Subcutaneous abdominal adipose tissue (tissue), 5 donors: ENCODE data around the gene KCNQ1.

ENCODE experiments used
- H3K27ac ChIP-seq: one replicate; pipeline ENCODE4 v1.7.0; 2013; ENCODE audit warnings: low read depth, mild to moderate bottlenecking, inconsistent platforms, low read length, moderate library complexity
- H3K27me3 ChIP-seq, 5 donors: one replicate each; pipeline ENCODE4 v1.7.0; 2013; ENCODE audit warnings: low read length in 5 of 5, inconsistent platforms in 1 of 5; ENCODE audit not compliant: control insufficient read depth in 5 of 5, insufficient read depth in 4 of 5
- H3K36me3 ChIP-seq, 5 donors: one replicate each; pipeline ENCODE4 v1.7.0; 2013; ENCODE audit warnings: low read length in 5 of 5; ENCODE audit not compliant: control insufficient read depth in 5 of 5, insufficient read depth in 5 of 5
- H3K4me1 ChIP-seq, 5 donors: one replicate each; pipeline ENCODE4 v1.7.0; 2013; ENCODE audit warnings: low read length in 5 of 5, mild to moderate bottlenecking in 3 of 5, moderate library complexity in 1 of 5; ENCODE audit not compliant: control insufficient read depth in 5 of 5, insufficient read depth in 5 of 5
- H3K4me3 ChIP-seq, 5 donors: one replicate each; pipeline ENCODE4 v1.7.0; 2013; ENCODE audit warnings: low read length in 5 of 5, low read depth in 1 of 5
- H3K9ac ChIP-seq, 5 donors: one replicate each; pipeline ENCODE4 v1.7.0; 2013; ENCODE audit warnings: low read length in 5 of 5, mild to moderate bottlenecking in 4 of 5, moderate library complexity in 3 of 5
- H3K9me3 ChIP-seq, 5 donors: one replicate each; pipeline ENCODE4 v1.7.0; 2013; ENCODE audit warnings: low read length in 5 of 5; ENCODE audit not compliant: control insufficient read depth in 5 of 5
- donor health status: healthy.
- donor health status: healthy.
- donor health status: healthy.
- donor health status: healthy.
- donor health status: healthy.

KCNQ1 gene

DNA sequence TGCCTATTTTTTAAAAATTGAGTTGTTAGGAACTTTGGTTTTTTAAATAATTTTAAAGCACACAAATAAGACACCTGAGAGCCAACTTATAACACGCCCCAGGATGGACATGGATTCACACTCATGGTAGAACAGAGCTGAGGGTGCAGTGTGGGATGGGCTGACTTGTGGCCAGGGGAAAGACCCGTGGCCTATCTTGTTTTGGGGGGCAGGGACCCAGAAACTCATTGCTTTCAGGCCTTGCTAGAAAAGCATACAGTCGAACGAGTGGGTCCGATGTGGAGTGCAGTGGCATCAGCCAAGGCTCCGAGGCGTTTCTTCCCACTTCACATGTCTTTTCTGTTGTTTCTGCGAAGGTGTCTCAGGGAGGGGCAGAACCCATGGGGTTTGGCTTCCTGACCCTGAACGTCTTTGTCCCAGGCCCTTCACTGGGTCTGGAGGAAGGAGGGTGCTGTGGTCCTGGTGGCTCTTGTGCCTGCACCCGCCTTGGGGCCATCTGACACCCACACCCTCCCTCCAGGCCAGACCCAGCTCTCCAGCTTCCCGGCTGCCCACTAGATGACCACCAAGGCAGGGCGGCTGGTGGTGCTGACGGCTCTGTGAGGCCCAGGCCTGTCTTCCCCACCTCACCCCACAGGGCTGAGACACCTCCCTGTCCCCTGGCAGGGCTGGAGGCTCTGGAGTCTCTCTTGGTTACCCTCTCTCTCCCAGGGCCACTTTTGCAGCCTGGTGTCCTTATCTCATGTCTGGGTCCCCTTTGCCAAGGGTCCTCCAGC lies 120.8 kb downstream of the KCNQ1 start:
- no peak overlapping the region for H3K4me3 ChIP-seq
- H3K9ac ChIP-seq: no peak overlapping the region
- peaks cover 0 to 2% (median 0%) of the 10 kb centered on the region in 5 donors for H3K27me3 ChIP-seq
- H3K36me3 ChIP-seq: no peaks in the 10 kb centered on the region
- H3K27ac ChIP-seq: no peak overlapping the region
- peaks cover 0 to 3% (median 0%) of the 10 kb centered on the region in 5 donors for H3K4me1 ChIP-seq
- peaks cover 0 to 2% (median 0%) of the 10 kb centered on the region in 5 donors for H3K9me3 ChIP-seq

- no peaks in the 10 kb centered on the region for H3K27me3 ChIP-seq
- no peak overlapping the region for H3K9ac ChIP-seq
- no peak overlapping the region for H3K4me3 ChIP-seq
- no peaks in the 10 kb centered on the region for H3K36me3 ChIP-seq
- no peaks in the 10 kb centered on the region for H3K4me1 ChIP-seq
- H3K9me3 ChIP-seq: peaks cover 0 to 2% (median 0%) of the 10 kb centered on the region in 5 donors
- H3K27ac ChIP-seq: no peak overlapping the region
These were observed 121.6 kb downstream of the KCNQ1 start for GRCh38 chr11:2566223-2567025.

DNA sequence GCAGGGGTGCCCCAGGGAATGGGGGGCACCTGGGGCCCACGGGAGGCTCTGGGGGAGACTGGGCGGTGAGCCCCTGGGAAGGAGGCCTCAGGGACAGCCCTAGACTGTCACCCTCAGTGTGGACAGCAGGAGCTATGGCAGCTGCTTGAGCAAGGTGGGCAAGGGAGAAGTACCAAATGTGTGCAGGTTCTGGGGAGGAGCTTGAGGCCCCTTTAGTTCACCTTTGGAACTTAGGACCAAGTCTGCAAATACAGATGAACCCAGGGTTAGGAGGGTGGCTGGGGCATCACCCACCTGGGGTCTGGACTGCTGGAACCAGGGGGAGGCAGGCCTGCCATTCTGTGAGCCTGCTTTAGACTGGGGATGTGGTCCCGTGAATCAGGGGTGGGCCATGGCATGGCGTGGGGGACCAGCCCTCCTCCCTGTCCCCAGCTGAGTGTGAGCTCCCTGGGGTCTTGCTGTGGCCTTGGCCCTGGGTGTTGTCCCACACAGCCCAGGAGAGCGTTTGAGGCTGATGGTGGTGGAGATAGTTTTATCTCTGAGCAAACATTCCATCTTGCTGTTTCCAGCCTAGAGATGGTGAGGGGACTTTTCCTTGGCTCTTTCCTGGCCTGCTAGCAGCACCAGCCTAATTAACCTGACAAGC lies 122.3 kb downstream of the KCNQ1 start:
- no peaks in the 10 kb centered on the region for H3K36me3 ChIP-seq
- H3K9me3 ChIP-seq: peaks cover 0 to 2% (median 0%) of the 10 kb centered on the region in 5 donors
- H3K27ac ChIP-seq: no peak overlapping the region
- H3K4me3 ChIP-seq: no peak overlapping the region
- H3K27me3 ChIP-seq: no peaks in the 10 kb centered on the region
- no peaks in the 10 kb centered on the region for H3K4me1 ChIP-seq
- no peak overlapping the region for H3K9ac ChIP-seq

DNA sequence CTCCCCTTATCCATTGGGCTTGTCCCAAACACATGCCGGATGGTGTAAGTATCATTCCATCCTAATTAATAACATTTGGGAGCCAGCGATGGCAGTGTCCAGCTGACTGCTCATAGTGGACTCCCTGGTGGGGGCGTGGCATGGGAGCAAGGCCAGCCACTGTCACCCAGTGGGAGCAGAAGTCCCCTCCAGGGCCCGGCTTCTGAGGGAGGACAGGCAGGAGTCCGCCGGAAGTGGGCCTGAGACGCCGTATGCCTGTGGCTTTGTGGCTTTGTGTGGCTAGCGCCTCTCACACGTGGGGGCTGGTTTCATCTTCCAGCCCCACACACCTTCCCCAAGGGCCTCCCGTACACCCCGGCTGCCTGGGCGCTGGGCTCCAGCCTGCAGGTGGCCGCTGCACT lies 124.5 kb downstream of the KCNQ1 start:
- Histone ChIP-seq H3K36me3 (peaks cover 0 to 2% (median 0%) of the 10 kb centered on the region in 5 donors), H3K27ac (no peak overlapping the region), H3K27me3 (no peaks in the 10 kb centered on the region), H3K9ac (no peak overlapping the region), H3K4me3 (no peak overlapping the region), H3K9me3 (peaks cover 0 to 2% (median 0%) of the 10 kb centered on the region in 5 donors), H3K4me1 (no peaks in the 10 kb centered on the region)

DNA sequence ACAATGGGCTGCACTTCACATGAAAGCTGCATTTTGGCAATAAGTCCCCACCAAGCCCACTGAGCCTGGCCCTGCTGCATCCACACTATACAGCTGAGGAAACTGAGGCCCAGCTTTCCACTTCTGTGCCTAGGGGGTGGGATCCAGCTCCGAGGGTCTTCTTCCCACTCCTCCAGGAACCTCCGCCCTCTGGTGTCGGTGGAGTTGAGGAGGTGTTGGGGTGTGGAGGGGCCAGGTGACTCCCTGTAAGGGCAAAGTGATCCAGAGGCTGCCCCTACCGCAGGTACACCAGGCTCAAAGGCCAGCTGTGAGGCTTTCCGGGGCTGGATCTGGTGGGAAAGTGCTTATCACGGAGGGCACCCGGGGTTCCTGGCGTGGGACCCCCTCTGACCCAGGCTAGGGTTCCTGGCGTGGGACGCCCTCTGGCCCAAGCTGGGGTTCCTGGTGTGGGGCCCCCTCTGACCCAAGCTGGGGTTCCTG lies 125.0 kb downstream of the KCNQ1 start:
- Histone ChIP-seq H3K36me3 (peaks cover 0 to 2% (median 0%) of the 10 kb centered on the region in 5 donors), H3K4me1 (no peaks in the 10 kb centered on the region), H3K27ac (no peak overlapping the region), H3K9me3 (peaks cover 0 to 2% (median 0%) of the 10 kb centered on the region in 5 donors), H3K9ac (no peak overlapping the region), H3K27me3 (no peaks in the 10 kb centered on the region), H3K4me3 (no peak overlapping the region)

DNA sequence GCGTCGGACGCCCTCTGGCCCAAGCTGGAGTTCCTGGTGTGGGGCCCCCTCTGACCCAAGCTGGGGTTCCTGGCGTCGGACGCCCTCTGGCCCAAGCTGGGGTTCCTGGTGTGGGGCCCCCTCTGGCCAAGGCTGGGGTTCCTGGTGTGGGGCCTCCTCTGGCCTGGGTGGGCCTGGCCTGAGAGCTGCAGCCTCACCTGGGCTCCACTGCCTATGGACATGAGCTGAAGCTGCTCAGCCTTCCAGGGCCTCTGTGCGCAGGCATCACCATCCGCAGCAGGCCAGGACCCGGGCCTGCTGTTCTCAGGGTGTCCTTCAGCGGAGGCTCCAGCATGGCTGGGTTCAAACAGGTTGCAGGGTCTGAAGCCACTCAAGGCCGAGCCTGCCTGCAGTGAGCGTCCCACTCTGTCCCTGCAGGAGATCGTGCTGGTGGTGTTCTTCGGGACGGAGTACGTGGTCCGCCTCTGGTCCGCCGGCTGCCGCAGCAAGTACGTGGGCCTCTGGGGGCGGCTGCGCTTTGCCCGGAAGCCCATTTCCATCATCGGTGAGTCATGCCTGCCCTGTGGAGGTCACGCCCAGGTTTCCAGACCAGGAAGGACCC lies 125.5 kb downstream of the KCNQ1 start:
- Histone ChIP-seq H3K4me3 (no peak overlapping the region), H3K36me3 (peaks cover 0 to 2% (median 0%) of the 10 kb centered on the region in 5 donors)

GRCh38 chr11:2570841-2571597 lies 126.2 kb downstream of the KCNQ1 start:
- H3K4me1 ChIP-seq: no peaks in the 10 kb centered on the region
- peaks cover 0 to 2% (median 0%) of the 10 kb centered on the region in 5 donors for H3K36me3 ChIP-seq
- no peak overlapping the region for H3K27ac ChIP-seq
- H3K27me3 ChIP-seq: no peaks in the 10 kb centered on the region
- peaks cover 0 to 2% (median 0%) of the 10 kb centered on the region in 5 donors for H3K9me3 ChIP-seq
- H3K4me3 ChIP-seq: no peak overlapping the region
- no peak overlapping the region for H3K9ac ChIP-seq

More for the DNA sequence above, 125.5 kb downstream of the KCNQ1 start:
- Histone ChIP-seq H3K27me3 (no peaks in the 10 kb centered on the region), H3K9me3 (peaks cover 0 to 2% (median 0%) of the 10 kb centered on the region in 5 donors), H3K27ac (no peak overlapping the region), H3K4me1 (no peaks in the 10 kb centered on the region), H3K9ac (no peak overlapping the region)

GRCh38 chr11:2571598-2572281 lies 126.9 kb downstream of the KCNQ1 start:
- Histone ChIP-seq H3K36me3 (peaks cover 0 to 3% (median 0%) of the 10 kb centered on the region in 5 donors), H3K4me1 (no peaks in the 10 kb centered on the region), H3K4me3 (no peak overlapping the region), H3K9ac (no peak overlapping the region), H3K9me3 (peaks cover 0 to 2% (median 0%) of the 10 kb centered on the region in 5 donors), H3K27me3 (no peaks in the 10 kb centered on the region), H3K27ac (no peak overlapping the region)
